Common myeloid progenitor, CD34-positive (primary cell): ENCODE measurements around the gene ANKRD60.

Source experiments
- CTCF ChIA-PET: fragments of 350-600 bp; sonication (Branson Sonifier 250); formaldehyde crosslinking; loops from one replicate; lab custom pipeline; 2021; ENCODE audit warnings: antibody characterized with exemption; lab: Charles Lee
- POLR2A ChIA-PET: fragments of 350-600 bp; sonication (Branson Sonifier 250); formaldehyde crosslinking; loops from one replicate; lab custom pipeline; 2021; ENCODE audit warnings: antibody characterized with exemption; lab: Charles Lee
- DNase-seq, 3 donors: peaks; one replicate each; pipeline versions ENCODE4 v3.0.0 to v3.0.0-alpha.2; 2013
- H3K27ac ChIP-seq, 2 experiments: 1 replicate in 1 of 2; 2 replicates in 1 of 2; pipeline ENCODE4 v1.7.0; 2013; ENCODE audit warnings: inconsistent platforms in 2 of 2, low read length in 2 of 2, mild to moderate bottlenecking in 2 of 2, low read depth in 1 of 2, moderate library complexity in 1 of 2; ENCODE audit not compliant: severe bottlenecking in 2 of 2, insufficient read depth in 1 of 2, poor library complexity in 1 of 2
- H3K27me3 ChIP-seq, 5 experiments: replicated peaks in 2 of 5; 1 replicate in 3 of 5; 2 replicates in 2 of 5; pipeline versions ENCODE4 v1.6.1 to v1.7.0; 2013; ENCODE audit warnings: low read length in 4 of 5, mild to moderate bottlenecking in 2 of 5, moderate library complexity in 2 of 5, inconsistent platforms in 1 of 5; ENCODE audit not compliant: insufficient read depth in 5 of 5, control insufficient read depth in 4 of 5
- H3K36me3 ChIP-seq, 4 experiments: 1 replicate in 2 of 4; 2 replicates in 2 of 4; pipeline versions ENCODE4 v1.6.1 to v1.7.0; 2013; ENCODE audit warnings: low read length in 3 of 4, control low read depth in 1 of 4, mild to moderate bottlenecking in 1 of 4; ENCODE audit not compliant: control insufficient read depth in 4 of 4, insufficient read depth in 4 of 4
- H3K4me1 ChIP-seq, 4 experiments: 1 replicate in 3 of 4; 2 replicates in 1 of 4; pipeline versions ENCODE4 v1.6.1 to v1.7.1; 2013; ENCODE audit warnings: low read length in 3 of 4, mild to moderate bottlenecking in 3 of 4, control low read depth in 1 of 4, inconsistent platforms in 1 of 4, moderate library complexity in 1 of 4; ENCODE audit not compliant: control insufficient read depth in 4 of 4, insufficient read depth in 4 of 4; ENCODE audit errors: control extremely low read depth in 1 of 4
- H3K4me3 ChIP-seq, 7 experiments: 1 replicate in 4 of 7; 2 replicates in 3 of 7; pipeline versions ENCODE4 v1.5.1 to v1.7.0; 2013; ENCODE audit warnings: mild to moderate bottlenecking in 7 of 7, low read length in 6 of 7, moderate library complexity in 6 of 7, inconsistent platforms in 2 of 7, low read depth in 2 of 7, control low read depth in 1 of 7; ENCODE audit not compliant: insufficient read depth in 4 of 7, control insufficient read depth in 1 of 7; ENCODE audit errors: extremely low read depth in 1 of 7
- H3K9me3 ChIP-seq, 5 experiments: 1 replicate in 4 of 5; 2 replicates in 1 of 5; pipeline versions ENCODE4 v1.6.1 to v1.7.1; 2013; ENCODE audit warnings: low read length in 4 of 5, mild to moderate bottlenecking in 2 of 5, inconsistent platforms in 1 of 5, low read depth in 1 of 5, moderate library complexity in 1 of 5; ENCODE audit not compliant: control insufficient read depth in 4 of 5, insufficient read depth in 2 of 5; ENCODE audit errors: control extremely low read depth in 1 of 5
- WGBS: methylation state at CpG from one replicate; pipeline ENCODE4 v1.1.5; 2013; ENCODE audit not compliant: insufficient coverage; 5-methylcytosine and 5-hydroxymethylcytosine counted together

The ANKRD60 gene

DNA sequence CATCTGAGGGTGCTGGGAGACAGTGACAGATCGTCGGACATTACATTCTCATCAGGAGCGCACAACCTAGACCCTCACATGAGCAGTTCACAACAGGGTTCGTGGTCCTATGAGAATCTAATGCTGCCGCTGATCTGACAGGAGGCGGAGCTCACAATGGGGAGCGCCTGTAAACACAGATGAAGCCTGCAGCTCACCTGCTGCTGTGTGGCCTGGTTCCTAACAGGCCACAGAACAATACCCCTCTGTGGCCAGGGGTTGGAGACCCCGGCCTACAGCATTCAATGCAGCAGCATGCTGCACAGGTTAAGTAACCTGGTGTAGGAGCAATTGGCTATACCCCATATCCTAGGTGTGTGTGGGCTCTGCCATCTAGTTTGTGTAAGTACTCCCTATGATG is 19.5 kb downstream of the ANKRD60 start:
- no peaks in the 10 kb centered on the region for H3K4me1 ChIP-seq
- H3K27ac ChIP-seq, result no peak overlapping the region
- no peaks in the 10 kb centered on the region for H3K36me3 ChIP-seq
- POLR2A ChIA-PET, result no interaction called here
- CTCF ChIA-PET, result interaction anchor here (0.7 to 5.5 kb wide), 13 partner anchors 11 to 710 kb away, joined by 3 to 32 read pairs (median 5); no protein-coding TSS in a partner anchor
- peaks cover 0 to 22% (median 2%) of the 10 kb centered on the region in 5 experiments for H3K27me3 ChIP-seq
- no peaks in the 10 kb centered on the region for H3K9me3 ChIP-seq
- DNase-seq, result no peak
- no peak overlapping the region for H3K4me3 ChIP-seq
- 86% methylated on average over 8 of the region's 8 CpGs for WGBS

DNA sequence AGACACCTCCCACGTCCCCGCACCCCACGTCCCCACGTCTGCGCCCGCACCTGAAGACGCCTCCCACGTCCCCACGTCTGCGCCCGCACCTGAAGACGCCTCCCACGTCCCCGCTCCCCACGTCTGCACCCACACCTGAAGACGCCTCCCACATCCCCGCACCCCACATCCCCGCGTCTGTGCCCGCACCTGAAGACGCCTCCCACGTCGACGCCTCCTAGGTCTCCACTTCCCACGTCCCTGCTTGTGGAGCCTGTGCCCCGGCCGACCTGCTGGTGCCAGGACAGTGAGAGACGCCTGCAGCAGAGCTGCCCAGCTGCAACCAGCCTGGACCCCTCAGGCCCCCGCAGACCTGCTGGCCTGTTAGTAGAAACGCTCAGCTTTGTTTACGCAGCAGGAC is 22.6 kb downstream of the ANKRD60 start:
- Histone ChIP-seq H3K4me3 (no peak overlapping the region), H3K27ac (no peak overlapping the region), H3K4me1 (no peaks in the 10 kb centered on the region), H3K27me3 (peaks cover 0 to 9% (median 0%) of the 10 kb centered on the region in 5 experiments), H3K9me3 (no peaks in the 10 kb centered on the region), H3K36me3 (no peaks in the 10 kb centered on the region)
- CTCF ChIA-PET, result interaction anchor here (1.7 to 4.0 kb wide), 2 partner anchors 24 to 690 kb away, joined by 5 to 13 read pairs; no protein-coding TSS in a partner anchor
- no peak for DNase-seq
- POLR2A ChIA-PET, result no interaction called here
- WGBS, result 93% methylated on average over 27 of the region's 31 CpGs

DNA sequence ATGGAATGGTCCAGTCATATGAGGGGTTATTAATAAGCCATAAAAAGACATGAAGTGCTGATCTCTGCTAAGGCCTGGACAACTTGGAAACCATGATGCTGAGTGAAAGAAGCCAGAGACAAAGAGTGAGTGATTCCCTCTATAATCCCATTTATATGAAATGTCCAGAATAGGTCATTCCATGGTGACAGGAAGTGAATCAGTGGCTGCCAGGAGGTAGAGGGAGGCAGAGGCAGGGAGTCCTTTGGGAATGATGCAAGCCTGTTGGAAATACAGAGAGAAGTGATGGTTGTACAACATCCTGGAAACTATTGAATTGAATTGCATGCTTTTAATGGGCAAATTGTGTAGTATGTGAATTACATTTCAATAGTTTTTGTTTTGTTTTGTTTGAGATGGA is 26.4 kb downstream of the ANKRD60 start:
- H3K36me3 ChIP-seq, result no peaks in the 10 kb centered on the region
- no peaks in the 10 kb centered on the region for H3K9me3 ChIP-seq
- CTCF ChIA-PET, result no interaction called here
- no peak overlapping the region for H3K27ac ChIP-seq
- H3K27me3 ChIP-seq, result peaks cover 0 to 7% (median 0%) of the 10 kb centered on the region in 5 experiments
- H3K4me1 ChIP-seq, result no peaks in the 10 kb centered on the region
- H3K4me3 ChIP-seq, result no peak overlapping the region
- DNase-seq, result no peak
- POLR2A ChIA-PET, result no interaction called here

DNA sequence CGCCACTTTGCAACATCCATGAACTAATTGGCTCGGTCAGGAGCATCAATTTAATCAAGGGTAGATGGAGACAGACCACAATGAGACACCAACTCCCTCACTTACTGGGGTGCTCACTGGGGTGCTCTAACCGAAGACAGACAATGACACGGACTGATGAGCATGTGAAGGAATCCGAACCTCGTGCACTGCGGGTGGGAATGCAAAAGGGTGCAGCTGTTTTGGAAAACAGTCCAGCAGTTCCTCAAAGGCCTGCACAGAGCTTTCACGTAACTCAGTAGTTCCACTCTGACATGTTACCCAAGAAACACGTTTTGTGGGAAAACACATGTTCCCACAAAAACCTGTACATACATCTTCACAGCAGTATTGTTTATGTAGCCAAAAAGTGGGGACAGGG is 26.8 kb downstream of the ANKRD60 start:
- 95% methylated on average over 7 of the region's 9 CpGs for WGBS
- Histone ChIP-seq H3K4me3 (no peak overlapping the region), H3K4me1 (no peaks in the 10 kb centered on the region), H3K27ac (no peak overlapping the region), H3K27me3 (peaks cover 0 to 5% (median 0%) of the 10 kb centered on the region in 5 experiments), H3K9me3 (no peaks in the 10 kb centered on the region), H3K36me3 (no peaks in the 10 kb centered on the region)
- ChIA-PET CTCF (no interaction called here), POLR2A (no interaction called here)
- no peak for DNase-seq

DNA sequence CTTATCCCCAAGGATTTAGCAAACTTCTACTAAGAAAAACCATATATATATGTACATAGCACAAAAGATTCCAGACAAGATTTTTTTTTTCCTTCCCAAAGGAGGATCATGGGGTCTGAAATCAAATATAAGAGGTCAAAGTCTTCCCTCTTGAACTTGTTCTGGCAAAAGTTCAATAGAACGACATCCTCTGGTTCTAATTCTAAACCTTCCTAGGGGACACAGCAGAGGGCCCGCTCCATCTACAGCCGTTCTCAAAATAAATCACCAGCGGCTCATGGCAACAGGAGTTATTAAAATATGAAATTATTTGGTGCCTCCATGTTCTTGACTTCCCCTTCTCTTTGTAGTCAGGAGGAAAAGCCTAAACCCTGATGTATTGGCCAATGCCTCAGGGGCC is 29.0 kb downstream of the ANKRD60 start:
- CTCF ChIA-PET, result no interaction called here
- H3K9me3 ChIP-seq, result peaks cover 0 to 6% (median 0%) of the 10 kb centered on the region in 5 experiments
- POLR2A ChIA-PET, result no interaction called here
- H3K36me3 ChIP-seq, result no peaks in the 10 kb centered on the region
- WGBS, result no CpG with 5 or more reads among the region's 4 CpGs
- DNase-seq, result no peak
- peaks cover 0 to 2% (median 0%) of the 10 kb centered on the region in 5 experiments for H3K27me3 ChIP-seq
- no peaks in the 10 kb centered on the region for H3K4me1 ChIP-seq
- no peak overlapping the region for H3K27ac ChIP-seq
- no peak overlapping the region for H3K4me3 ChIP-seq

DNA sequence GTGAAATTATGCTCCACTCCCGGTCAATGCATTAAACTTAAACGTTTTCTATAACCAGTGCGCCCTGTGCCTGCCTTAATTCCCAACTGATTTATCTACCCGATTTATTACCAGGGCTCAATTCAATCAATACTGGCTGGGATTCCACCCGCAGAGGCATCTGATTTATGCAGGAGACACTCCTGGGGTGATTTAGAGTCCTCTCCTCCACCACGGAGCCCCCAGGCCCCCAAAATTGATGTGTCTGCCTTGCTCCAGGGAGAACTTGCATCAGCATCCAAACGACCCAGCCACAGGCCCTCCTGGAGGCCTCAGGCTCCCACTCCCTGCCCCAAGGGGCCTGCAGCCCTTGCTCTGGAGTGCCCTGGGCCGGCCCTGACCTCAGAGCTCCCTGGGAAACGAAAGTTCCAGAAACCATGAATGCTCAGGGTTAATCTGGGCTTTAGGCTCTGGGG is 29.5 kb downstream of the ANKRD60 start:
- ChIA-PET CTCF (no interaction called here), POLR2A (no interaction called here)

DNA sequence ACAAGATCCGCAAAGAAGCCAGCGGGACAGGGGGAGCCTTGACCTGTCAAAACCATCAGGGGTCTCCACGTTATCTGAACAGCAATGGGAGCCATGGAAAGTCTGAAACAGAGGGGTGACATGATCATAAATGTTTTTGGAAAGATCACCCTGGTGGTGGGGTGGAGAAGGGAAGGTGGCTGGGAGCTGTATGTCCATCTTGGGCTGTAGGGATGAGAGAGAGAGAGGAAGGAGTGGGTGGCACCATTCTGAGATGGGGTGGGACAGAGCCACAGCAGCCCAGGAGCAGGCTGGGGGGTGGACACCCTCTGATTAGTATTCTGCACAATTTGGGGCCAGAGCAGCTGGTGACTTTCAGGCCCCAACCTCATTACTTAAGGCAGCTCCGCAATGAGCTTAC is 30.1 kb downstream of the ANKRD60 start:
- 80% methylated on average over 4 of the region's 4 CpGs for WGBS
- H3K9me3 ChIP-seq, result peaks cover 0 to 6% (median 0%) of the 10 kb centered on the region in 5 experiments
- no peak for DNase-seq
- ChIA-PET CTCF (no interaction called here), POLR2A (no interaction called here)
- H3K4me3 ChIP-seq, result no peak overlapping the region
- H3K27me3 ChIP-seq, result peaks cover 0 to 2% (median 0%) of the 10 kb centered on the region in 5 experiments
- H3K36me3 ChIP-seq, result no peaks in the 10 kb centered on the region
- no peak overlapping the region for H3K27ac ChIP-seq
- H3K4me1 ChIP-seq, result no peaks in the 10 kb centered on the region

More for the DNA sequence above, 29.5 kb downstream of the ANKRD60 start:
- H3K4me3 ChIP-seq, result no peak overlapping the region
- no peak overlapping the region for H3K27ac ChIP-seq
- peaks cover 0 to 2% (median 0%) of the 10 kb centered on the region in 5 experiments for H3K27me3 ChIP-seq
- H3K9me3 ChIP-seq, result peaks cover 0 to 6% (median 0%) of the 10 kb centered on the region in 5 experiments
- no peak for DNase-seq
- H3K36me3 ChIP-seq, result no peaks in the 10 kb centered on the region
- no peaks in the 10 kb centered on the region for H3K4me1 ChIP-seq
- 91% methylated on average over 8 of the region's 9 CpGs for WGBS
